ENCODE data around the gene PPP1R3C.

The PPP1R3C gene

GRCh38 chr10:91597197-91597881 is 35.5 kb downstream of the PPP1R3C start:
- DNase-seq, result no peak

GRCh38 chr10:91596825-91597196 is 36.1 kb downstream of the PPP1R3C start:
- no peak for DNase-seq

GRCh38 chr10:91593834-91594233 is 39.0 kb downstream of the PPP1R3C start:
- DNase-seq, result no peak

- no peak for DNase-seq
These were observed 39.5 kb downstream of the PPP1R3C start for GRCh38 chr10:91593366-91593765.

GRCh38 chr10:91592266-91592975 is 40.5 kb downstream of the PPP1R3C start:
- no peak for DNase-seq

GRCh38 chr10:91591797-91592174 is 41.1 kb downstream of the PPP1R3C start:
- no peak for DNase-seq

- DNase-seq, result no peak
These were observed 41.7 kb downstream of the PPP1R3C start for GRCh38 chr10:91590904-91591796.

- no peak for DNase-seq
These were observed 42.5 kb downstream of the PPP1R3C start for GRCh38 chr10:91590142-91590903.

- no peak for DNase-seq
These were observed 43.2 kb downstream of the PPP1R3C start for GRCh38 chr10:91589658-91590035.

- DNase-seq, result no peak
These were observed 43.7 kb downstream of the PPP1R3C start for GRCh38 chr10:91589015-91589657.

- no peak for DNase-seq
These were observed 44.9 kb downstream of the PPP1R3C start for GRCh38 chr10:91587710-91588638.

- DNase-seq, result no peak
These were observed 50.7 kb downstream of the PPP1R3C start for GRCh38 chr10:91582153-91582554.

- DNase-seq, result no peak
These were observed 53.4 kb downstream of the PPP1R3C start for GRCh38 chr10:91579329-91579985.
